ENCODE data around the gene CASKIN1. TPM values are rescaled to one million over a fixed set of nuclear protein-coding genes. Genes with fewer than 3 reads are reported as not detected.

CASKIN1 gene
- total RNA-seq, 4 donors from 2014 or later = under 0.01 to 0.14 TPM; not detected in 2

- TF ChIP-seq CTCF (IDR thresholded peaks at IDR 0.05) = no peak
- no peak for TF ChIP-seq EP300 (IDR thresholded peaks at IDR 0.05; ENCODE audit: low read depth)
- H3K36me3 ChIP-seq = no peaks in the 10 kb centered on the region
- peaks cover 54 to 86% (median 83%) of the 10 kb centered on the region in 4 donors for H3K4me1 ChIP-seq
- no peaks in the 10 kb centered on the region for H3K27me3 ChIP-seq
- H3K9me3 ChIP-seq = no peaks in the 10 kb centered on the region
- H3K4me3 ChIP-seq = peak overlapping the region in 1 of 4 donors; percentile 6
- peak; percentile 44 for DNase-seq
- in situ Hi-C loops (cut with MboI; ENCODE audit: low pct_ligation_motif_present in 1 of 4, low pct_unique_long_range_greater_than_20kb in 1 of 4, low sequenced_read_pairs in 3 of 4) (loop anchor here in 1 of 4 donors (25.0 kb wide), 1 partner anchor 330 kb away; the partner anchor contains the start of gene TBC1D24), intact Hi-C loops (cut with DNase I; ENCODE audit: low total_unique reads) (no loop called here)
- 65% methylated on average over 24 of the region's 27 CpGs; no CpG with 5 or more reads in 1 of the 2 donors for WGBS, 2 donors (ENCODE audit: low coverage in 1 of 2)
- H3K27ac ChIP-seq = peak overlapping the region; percentile 87 to 92 (median 90)
These were observed 38.7 kb downstream of the CASKIN1 start for GRCh38 chr16:2157480-2158261.

- in situ Hi-C loops (cut with MboI; ENCODE audit: low pct_ligation_motif_present in 1 of 4, low pct_unique_long_range_greater_than_20kb in 1 of 4, low sequenced_read_pairs in 3 of 4) (loop anchor here in 1 of 4 donors (25.0 kb wide), 1 partner anchor 330 kb away; the partner anchor contains the start of gene TBC1D24), intact Hi-C loops (cut with DNase I; ENCODE audit: low total_unique reads) (no loop called here)
- Histone ChIP-seq H3K4me1 (peaks cover 61 to 86% (median 84%) of the 10 kb centered on the region in 4 donors), H3K36me3 (no peaks in the 10 kb centered on the region), H3K4me3 (peak overlapping the region in 3 of 4 donors; percentile 70 to 76 (median 74)), H3K9me3 (no peaks in the 10 kb centered on the region), H3K27ac (peak overlapping the region; percentile 87 to 92 (median 90)), H3K27me3 (no peaks in the 10 kb centered on the region)
- WGBS, 2 donors (ENCODE audit: low coverage in 1 of 2) = 55% methylated on average over 5 of the region's 5 CpGs; no CpG with 5 or more reads in 1 of the 2 donors
- DNase-seq = no peak
- TF ChIP-seq EP300 (IDR thresholded peaks at IDR 0.05; ENCODE audit: low read depth) (no peak), POLR2AphosphoS5 (IDR thresholded peaks at IDR 0.05) (no peak), CTCF (IDR thresholded peaks at IDR 0.05) (no peak), POLR2A (IDR thresholded peaks at IDR 0.05) (no peak)
These were observed 39.6 kb downstream of the CASKIN1 start for GRCh38 chr16:2156849-2157224.

GRCh38 chr16:2155977-2156848, 40.2 kb downstream of the CASKIN1 start:
- no peaks in the 10 kb centered on the region for H3K9me3 ChIP-seq
- H3K36me3 ChIP-seq = no peaks in the 10 kb centered on the region
- no peak for TF ChIP-seq POLR2A (IDR thresholded peaks at IDR 0.05)
- TF ChIP-seq CTCF (IDR thresholded peaks at IDR 0.05) = no peak
- TF ChIP-seq POLR2AphosphoS5 (IDR thresholded peaks at IDR 0.05) = no peak
- TF ChIP-seq EP300 (IDR thresholded peaks at IDR 0.05; ENCODE audit: low read depth) = no peak
- peaks cover 67 to 86% (median 84%) of the 10 kb centered on the region in 4 donors for H3K4me1 ChIP-seq
- no peaks in the 10 kb centered on the region for H3K27me3 ChIP-seq
- intact Hi-C loops (cut with DNase I; ENCODE audit: low total_unique reads) = no loop called here
- DNase-seq = no peak
- WGBS, 2 donors (ENCODE audit: low coverage in 1 of 2) = 4 to 26% methylated on average over 6 to 36 of the region's 47 CpGs
- peak overlapping the region; percentile 87 to 92 (median 90) for H3K27ac ChIP-seq
- in situ Hi-C loops (cut with MboI; ENCODE audit: low pct_ligation_motif_present in 1 of 4, low pct_unique_long_range_greater_than_20kb in 1 of 4, low sequenced_read_pairs in 3 of 4) = loop anchor here in 1 of 4 donors (25.0 kb wide), 1 partner anchor 331 kb away; the partner anchor contains the start of gene TBC1D24
- peak overlapping the region; percentile 70 to 80 (median 75) for H3K4me3 ChIP-seq
